Fibroblast of skin of left quadriceps (primary cell): ENCODE data around the gene RRM2.
"Not testable (repeated sequence)": the region's sequence is repeated elsewhere in the genome, so short reads cannot be mapped to it uniquely, and the experiment has no call there.

Experiments
- DNase-seq, 2 experiments: peaks; one replicate each; pipeline ENCODE4 v3.0.0-alpha.2; 2013; ENCODE audit warnings: low read depth in 2 of 2

RRM2 gene

DNA sequence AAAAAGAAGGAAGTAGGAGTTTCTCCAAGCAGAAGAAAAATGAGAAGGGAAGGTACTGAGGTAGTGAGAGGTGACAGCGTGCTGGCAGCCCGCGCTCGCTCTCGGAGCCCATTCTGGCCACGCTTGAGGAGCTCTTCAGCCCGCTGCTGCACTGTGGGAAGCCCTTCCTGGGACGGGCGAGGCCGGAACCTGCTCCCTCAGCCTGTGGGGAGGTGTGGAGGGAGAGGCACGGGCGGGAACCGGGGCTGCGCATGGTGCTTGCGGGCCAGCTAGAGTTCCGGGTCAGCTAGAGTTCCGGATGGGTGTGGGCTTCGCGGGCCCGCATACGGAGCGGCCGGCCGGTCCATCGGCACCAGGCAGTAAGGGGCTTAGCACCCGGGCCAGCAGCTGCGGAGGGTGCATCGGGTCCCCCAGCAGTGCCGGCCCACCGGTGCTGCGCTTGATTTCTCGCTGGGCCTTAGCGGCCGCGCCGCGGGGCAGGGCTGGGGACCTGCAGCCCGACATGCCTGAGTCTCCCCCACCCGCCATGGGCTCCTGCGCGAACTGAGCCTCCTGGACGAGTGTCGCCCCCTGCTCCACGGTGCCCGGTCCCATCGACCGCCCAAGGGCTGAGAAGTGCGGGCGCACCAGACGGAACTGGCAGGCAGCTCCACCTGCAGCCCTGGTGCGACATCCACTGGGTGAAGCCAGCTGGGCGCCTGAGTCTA, 31.2 kb upstream of the RRM2 start:
- DNase-seq = no peak

DNA sequence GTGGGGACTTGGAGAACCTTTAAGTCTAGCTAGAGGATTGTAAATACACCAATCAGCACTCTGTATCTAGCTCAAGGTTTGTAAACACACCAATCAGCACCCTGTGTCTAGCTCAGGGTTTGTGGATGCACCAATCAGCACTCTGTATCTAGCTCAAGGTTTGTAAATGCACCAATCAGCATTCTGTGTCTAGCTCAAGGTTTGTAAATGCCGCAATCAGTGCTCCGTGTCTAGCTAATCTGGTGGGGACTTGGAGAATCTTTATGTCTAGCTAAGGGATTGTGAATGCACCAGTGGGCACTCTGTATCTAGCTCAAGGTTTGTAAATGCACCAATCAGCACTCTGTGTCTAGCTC, 30.7 kb upstream of the RRM2 start:
- not testable (repeated sequence) for DNase-seq

DNA sequence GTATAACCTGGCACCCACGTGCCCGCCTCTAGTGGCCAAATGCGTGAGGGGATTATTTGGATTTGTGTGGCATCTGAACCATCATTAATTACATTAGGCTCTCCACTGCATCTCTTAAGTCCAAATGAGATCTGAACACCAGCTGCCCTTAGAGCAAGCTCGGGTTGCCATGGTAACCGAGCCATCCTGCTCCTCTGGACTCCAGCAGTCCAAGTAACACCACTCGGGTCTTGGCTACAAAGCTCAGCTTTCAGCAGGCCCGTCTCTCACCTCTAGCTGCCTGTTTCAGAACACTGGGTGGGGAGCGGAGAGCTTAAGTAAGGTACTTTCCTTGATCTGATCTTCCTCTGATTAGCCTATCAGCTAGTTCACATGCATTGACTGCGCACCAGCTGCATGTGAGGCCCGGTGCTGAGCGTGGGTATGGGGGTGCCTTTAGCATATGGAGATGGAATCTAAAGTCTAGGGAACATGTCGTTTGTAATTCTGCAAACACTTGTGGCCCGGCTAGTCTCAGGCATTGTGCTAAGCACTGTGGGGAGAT, 28.2 kb upstream of the RRM2 start:
- no peak for DNase-seq

DNA sequence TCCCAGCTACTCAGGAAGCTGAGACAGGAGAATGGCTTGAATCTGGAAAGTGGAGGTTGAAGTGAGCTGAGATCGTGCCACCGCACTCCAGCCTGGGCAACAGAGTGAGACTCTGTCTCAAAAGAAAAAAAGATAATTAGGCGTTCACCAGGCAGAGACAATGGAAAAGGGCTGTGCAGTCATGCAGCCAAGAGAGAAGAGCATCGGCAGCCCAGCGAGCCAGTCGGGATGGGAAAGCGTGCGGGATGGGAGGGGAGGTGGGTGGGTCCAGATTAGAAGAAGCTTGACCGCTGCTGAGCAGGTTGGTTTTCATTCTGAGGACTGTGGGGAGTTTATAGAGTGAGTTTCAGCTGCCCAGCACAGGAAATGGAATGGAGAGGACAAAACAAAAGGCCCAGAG, 27.4 kb upstream of the RRM2 start:
- DNase-seq = no peak

DNA sequence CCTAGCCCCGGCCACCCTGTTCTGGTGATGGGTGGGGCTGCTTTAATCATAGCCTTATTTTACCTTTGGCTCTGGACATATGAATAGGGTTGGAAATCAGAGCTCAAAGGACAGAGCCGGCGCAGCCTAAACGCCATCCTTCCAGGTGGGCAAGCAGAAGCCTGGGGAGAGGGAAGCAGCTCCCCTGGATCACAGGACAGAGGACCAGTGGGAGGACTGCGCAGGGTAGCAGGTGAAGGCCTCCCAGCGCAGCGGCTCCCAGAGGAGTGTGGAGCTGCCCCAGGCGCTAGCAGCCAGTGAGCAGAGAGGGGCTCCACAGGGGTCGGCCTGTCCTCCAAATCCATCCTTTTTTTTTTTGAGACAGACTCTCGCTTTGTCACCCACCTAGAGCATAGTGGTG, 25.9 kb upstream of the RRM2 start:
- DNase-seq = no peak

DNA sequence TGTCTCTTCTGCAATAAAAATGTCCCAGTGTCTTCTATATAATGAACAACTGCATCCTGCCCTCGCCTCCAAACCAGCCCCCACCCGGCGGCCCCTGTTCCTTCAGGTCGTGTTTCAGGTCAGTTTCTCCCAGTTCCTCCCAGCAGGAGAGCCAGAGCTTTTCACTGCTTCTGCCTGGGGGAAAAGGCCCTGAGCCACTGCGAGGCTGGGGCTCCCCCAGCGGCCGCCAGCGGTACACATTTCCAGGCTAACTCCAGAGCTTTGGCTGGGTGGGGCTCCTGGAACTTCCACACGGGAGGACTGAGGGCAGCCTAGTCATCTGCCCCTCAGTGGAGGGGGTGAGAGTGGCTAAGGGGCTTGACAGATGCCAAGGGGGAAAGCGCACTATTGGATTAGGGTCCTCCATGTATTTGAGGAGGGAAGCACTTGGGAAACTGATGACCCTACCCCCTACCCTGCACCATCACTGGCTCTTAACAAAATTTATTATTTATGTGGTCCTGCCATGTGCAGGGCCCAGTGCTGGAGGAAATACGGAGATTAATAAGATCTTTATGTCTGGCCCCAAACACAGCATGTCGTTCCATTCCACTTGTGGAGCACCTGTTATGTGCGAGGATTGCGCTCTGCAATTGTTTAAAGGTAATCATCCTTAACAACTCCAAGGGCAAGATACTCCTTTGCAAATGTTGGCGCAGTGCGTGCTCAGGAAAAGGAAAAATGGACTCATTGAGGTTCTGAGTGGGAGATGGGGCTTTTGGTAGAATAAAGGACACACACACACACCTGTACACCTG, 25.0 kb upstream of the RRM2 start:
- DNase-seq = peak in 1 of 2 experiments; percentile 13

DNA sequence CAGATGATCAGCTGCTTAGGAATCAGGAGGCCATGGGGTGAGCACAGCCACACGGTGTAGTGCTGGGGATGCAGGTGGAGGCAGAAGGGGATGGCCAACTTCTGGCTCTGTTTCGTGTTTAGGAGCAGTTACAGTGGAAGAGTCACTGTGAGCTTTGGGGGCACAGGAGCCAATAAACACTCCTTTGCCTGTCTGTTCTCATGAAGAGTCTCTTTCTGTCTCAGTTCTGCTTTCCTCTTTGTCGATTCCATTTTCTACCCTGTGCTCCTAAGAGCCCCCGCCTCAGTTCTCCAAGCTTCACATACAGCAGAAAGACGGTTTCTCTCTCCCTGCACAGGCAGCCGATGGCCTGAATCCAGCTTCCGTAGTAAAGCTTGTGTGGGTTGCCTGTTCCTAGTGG, 21.0 kb upstream of the RRM2 start:
- no peak for DNase-seq

DNA sequence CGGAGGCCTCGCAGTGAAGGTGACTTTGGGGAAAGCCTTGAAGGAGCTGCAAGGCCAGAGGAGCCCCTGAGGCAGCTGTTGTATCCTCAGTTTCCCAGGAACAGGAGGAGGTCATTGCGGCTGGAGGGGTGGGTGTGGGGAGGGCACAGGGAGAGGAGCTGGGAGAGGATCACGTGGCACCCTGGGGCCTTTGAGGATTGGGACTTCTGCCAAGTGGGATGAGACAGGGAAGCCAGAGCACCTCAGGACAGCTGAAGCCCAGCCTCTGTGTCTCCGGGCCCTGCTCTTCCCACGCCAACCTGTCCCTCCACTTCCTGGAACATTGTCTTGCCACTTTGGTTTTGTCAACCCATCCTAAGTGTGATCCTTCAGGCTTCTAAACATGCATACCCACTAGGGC, 19.4 kb upstream of the RRM2 start:
- no peak for DNase-seq

DNA sequence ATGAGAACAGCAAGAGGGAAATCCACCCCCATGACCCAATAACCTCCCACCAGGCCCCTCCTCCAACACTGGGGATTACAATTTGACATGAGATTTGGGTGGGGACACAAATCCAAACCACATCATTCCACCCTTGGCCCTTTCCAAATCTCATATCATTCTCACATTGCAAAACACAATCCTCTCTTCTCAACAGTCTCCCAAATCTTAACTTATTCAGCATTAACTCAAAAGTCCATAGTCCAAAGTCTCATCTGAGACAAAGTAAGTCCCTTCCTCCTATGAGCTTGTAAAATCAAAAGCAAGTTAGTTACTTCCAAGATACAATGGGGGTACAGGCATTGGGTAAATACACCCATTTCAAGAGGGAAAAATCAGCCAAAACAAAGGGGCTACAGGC, 17.6 kb upstream of the RRM2 start:
- not testable (repeated sequence) for DNase-seq

DNA sequence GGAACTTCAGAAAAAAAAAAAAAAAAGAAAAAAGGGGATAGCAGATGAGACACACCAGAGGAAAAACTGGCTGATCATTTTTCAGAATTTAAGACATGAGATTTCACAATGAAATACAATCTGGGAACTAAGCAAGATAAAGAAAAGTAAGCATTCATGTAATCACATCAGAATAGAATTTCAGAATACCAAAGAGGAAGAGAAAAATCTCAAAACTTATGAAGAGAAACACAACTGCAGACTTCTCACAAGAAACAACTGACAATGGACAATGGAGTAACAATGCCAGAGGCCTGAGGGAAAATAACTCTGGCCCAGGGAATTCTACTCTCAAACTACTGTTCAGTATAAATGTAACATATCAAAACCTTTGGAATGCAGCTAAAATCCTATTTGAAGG, 13.2 kb upstream of the RRM2 start:
- no peak for DNase-seq

DNA sequence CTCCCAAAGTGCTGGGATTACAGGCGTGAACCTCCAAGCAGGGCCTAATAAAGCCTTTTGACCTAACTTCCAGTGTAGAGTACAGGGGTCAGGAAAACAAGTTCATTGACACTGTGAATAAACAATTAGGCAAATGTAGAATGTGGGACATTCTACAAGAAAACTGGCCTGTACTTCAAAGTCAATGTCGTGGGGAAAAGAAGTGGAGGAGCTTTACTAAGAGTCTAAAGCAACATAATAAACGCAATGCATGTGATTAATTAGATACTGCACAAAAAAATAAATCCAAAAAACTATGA, 3.6 kb upstream of the RRM2 start:
- DNase-seq = no peak

DNA sequence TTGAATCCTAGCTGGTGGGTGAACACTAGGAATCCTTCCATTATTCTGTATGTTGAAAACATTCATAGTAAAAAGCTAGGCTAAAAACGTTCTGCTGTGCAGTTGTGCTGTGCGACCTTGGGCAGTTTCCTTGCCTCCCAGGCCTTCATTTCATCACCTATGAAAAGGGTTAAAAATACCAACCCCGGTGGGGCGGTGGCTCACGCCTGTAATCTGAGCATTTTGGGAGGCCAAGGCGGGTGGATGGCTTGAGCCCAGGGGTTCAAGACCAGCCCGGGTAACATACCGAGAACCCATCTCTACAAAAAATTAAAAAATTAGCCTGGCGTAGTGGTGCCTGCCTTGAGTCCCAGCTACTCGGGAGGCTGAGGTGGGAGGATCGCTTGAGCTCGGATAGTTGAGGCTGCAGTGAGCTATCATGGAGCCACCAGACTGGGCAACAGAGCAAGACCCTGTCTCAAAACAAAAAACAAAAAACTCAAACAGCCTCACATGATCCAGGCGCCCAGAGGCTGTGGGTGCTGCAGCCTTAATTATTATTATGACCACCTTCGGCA, 2.9 kb upstream of the RRM2 start:
- no peak for DNase-seq

DNA sequence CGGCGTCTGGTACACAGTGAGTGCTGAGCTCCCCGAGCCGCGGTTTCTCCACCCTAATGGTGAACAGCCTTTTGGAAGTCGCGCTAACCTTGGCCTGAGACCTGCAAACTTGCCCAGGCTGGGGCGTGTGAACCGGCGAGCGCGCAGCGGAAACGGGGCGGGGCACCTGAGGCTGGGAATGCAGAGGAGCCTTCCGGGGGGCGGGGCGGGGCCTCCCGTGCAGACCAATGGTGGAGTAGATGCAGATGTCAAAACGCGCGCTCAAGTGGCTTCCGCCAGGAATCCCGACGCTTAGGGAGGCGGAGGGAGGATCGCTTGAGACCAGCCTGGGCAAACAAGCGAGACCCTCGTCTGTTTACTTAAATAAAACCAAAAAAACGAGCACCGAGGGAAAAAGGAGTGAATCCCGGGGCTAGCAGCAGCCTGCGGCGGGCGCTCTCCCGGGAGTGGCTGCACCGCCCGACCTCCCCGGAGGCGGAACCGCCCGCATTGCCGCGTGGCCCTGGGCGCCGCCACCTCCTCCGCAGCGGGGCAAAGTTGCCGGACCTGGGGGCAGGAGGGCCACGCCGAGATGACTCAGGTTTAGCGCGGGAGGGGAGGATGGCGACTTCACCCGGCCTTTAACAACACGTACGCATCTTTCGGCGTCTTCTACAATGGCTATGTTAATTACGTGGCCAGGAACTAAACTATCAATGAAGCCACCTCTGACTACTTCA, 2.2 kb upstream of the RRM2 start:
- peak; percentile 71 to 72 for DNase-seq

DNA sequence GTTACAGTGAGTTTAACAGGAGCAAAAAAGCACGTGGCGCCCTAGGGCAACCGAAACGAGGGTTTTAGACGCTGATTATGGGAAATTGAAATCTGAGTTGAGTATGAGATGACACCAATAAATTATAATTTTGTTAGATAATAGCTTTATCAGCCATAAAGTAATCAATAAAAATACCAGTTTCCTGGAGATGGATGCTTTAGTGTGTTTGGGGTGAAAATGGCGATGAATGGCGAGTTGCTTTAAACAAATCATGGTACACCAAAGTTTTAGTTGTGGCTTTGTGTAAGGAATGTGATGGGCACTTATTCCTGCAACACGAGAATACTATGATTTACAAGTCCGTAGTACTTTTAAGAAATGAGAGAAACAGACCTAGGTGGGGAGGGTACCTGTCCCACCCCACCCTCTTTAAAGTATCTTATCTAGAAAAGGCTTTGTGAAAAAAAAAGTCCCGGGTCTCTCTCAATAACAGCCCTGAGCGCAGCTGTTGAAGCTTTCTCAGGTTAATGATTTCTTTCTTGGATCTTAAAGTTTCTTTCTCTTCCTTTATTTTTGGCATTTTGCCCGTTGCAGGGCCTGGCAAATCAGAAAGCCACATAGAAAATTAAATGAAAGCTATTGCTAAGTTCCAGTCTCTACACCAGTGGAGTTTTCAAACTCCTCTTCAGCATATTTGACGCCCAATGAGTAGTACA, 1.5 kb upstream of the RRM2 start:
- DNase-seq = no peak

DNA sequence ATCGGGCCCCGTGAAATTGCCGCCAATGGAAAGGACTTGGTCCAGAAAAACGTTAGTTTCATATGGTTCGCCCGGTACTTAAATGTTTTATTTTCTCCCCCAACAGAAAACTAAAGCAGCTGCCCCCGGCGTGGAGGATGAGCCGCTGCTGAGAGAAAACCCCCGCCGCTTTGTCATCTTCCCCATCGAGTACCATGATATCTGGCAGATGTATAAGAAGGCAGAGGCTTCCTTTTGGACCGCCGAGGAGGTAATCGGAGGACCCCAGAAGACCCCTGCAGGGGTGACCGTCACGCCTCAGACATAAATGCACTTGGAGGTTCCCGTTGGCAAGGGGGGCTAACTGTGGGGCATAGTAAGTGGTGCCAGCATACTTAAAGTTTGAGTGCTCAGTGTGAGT, 742 bp downstream of the RRM2 start:
- DNase-seq = no peak

DNA sequence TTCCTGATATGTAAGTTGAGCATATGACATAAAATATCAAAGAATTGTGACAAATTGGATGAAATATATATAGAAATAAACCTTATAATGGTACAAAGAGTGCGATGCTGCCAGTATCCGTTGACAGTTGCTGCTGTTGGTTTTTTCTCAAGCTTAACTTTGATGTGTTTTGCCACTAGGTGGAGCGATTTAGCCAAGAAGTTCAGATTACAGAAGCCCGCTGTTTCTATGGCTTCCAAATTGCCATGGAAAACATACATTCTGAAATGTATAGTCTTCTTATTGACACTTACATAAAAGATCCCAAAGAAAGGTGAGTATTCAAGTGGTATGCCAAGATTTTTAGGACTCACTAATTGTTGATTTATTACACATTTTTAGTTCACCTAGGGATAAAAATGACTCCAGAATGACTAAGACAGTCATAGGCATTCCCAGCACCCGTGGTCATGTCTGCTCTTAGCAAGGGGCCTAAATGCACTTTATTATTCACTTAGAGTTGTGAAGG, 2.1 kb downstream of the RRM2 start:
- DNase-seq = peak; percentile 41 to 55

DNA sequence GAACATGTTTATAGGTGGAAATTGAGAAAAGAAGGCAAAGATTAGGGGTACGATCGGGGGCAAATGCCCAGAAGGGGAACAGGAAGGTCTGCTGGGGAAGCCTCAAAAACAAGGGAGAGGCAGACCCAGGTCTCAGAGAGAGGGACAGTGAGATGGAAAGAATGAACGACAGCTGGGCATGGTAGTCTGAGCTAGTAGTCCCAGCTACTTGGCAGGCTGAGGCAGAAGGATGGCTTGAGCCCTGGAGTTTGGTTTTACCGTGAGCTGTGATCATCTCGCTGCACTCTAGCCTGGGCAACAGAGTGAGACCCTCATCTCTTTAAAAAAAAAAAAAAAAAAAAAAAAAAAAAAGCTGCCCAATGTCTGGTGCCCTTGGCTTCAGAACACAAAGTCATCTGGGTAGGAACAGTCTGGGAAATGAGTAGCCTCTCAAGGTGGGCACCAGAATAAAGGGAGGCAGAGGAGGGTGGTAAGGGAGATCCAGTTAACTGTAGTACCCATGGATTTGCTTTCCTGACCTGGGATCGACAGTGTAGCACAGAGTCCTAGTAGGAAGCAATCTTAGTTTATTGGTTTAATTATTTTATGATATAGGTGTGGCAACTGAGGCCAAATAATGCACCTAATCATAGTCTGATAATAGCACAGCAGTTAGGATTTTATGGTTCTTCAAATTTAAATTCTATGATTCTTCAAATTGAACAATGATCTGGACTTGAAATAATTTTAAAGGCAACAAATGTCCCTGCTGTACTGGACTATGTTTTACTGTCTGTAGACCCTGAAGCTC, 3.5 kb downstream of the RRM2 start:
- no peak for DNase-seq

DNA sequence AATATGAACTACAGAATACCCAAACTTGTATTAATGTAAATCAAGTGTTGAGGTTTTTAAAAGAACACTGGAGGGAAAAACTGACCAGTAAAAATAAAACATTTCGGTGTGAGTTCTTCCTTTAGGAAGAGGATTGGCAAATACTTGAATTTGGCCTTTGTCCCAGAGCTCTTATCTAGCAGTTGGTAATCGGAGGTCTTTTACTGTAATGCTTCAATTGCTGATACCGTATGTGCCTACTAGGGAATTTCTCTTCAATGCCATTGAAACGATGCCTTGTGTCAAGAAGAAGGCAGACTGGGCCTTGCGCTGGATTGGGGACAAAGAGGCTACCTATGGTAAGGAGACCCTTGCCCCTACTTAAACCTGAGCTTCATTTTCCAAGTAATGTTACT, 4.1 kb downstream of the RRM2 start:
- DNase-seq = no peak

DNA sequence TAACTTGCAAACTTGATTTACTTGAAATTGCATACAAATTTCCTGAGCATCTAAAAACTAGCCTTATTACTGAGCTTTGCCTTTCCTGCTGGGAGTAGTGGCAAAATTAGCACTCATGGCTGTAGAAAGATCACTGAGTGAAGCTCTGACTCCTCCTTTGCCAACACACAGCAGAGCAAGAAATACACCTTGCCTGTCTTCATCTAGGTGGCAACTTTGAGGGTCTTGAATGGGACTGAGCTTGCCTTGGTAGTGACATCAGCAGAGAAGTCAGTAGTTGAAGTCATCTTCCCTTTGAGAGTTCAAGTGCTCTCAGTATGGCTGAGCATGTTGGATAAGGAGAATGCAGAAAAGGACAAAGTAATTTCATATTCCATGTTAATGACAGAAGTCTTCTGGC, 5.9 kb downstream of the RRM2 start:
- DNase-seq = no peak

DNA sequence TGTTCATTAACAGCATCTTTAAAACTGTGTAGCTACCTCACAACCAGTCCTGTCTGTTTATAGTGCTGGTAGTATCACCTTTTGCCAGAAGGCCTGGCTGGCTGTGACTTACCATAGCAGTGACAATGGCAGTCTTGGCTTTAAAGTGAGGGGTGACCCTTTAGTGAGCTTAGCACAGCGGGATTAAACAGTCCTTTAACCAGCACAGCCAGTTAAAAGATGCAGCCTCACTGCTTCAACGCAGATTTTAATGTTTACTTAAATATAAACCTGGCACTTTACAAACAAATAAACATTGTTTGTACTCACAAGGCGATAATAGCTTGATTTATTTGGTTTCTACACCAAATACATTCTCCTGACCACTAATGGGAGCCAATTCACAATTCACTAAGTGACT, 7.0 kb downstream of the RRM2 start:
- no peak for DNase-seq

DNA sequence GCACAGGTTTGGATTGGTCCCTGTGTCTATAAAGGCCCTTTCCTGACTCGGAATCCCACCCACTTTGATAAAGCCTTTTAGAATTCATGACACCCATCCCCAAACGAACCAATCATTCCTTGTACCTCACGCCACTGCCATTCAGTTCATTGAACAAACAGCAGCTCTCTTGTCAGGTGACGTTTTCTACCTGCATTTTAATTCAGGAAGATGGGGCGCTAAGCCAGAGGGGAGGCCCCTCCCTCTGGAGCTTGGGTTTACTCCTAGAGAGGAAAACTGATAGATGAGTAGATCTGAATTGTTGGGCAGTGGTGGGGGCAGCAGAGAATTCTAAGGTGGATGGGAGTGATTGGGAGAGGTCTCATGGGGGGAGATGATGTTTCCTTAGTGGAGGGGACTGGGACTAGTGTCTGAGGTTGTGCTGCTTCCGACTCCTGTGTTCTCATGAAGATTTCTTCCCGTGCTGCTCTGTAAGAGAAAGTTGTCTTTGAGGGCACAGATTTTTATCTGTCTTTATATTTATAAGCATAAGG, 9.6 kb downstream of the RRM2 start:
- no peak for DNase-seq
